Occipital lobe (tissue), 2 donors: ENCODE measurements around the gene TMEM185A. TPM values are rescaled to one million over a fixed set of nuclear protein-coding genes. Genes with fewer than 3 reads are reported as not detected.
"Not testable (repeated sequence)": the region's sequence is repeated elsewhere in the genome, so short reads cannot be mapped to it uniquely, and the experiment has no call there.

Source experiments
- DNase-seq: peaks from one replicate; lab custom pipeline; 2025; lab: John Stamatoyannopoulos, UW
- total RNA-seq: library from RNA; depleted of rRNA; stranded (reverse); fragments of >200 nt; gene quantifications from one replicate; pipeline ENCODE4 v1.2.3, GENCODE V29; 2014

TMEM185A gene
- total RNA-seq, 1 donor from 2014 or later, result 51.6 TPM

GRCh38 chrX:149626829-149627228 is 4.8 kb downstream of the TMEM185A start:
- not testable (repeated sequence) for DNase-seq

GRCh38 chrX:149619662-149620061 is 11.9 kb downstream of the TMEM185A start:
- not testable (repeated sequence) for DNase-seq

GRCh38 chrX:149618871-149619270 is 12.7 kb downstream of the TMEM185A start:
- DNase-seq, result no peak

GRCh38 chrX:149611623-149612175 is 19.9 kb downstream of the TMEM185A start:
- DNase-seq, result no peak

- no peak for DNase-seq
Observed at GRCh38 chrX:149610511-149610910, 21.1 kb downstream of the TMEM185A start.

- DNase-seq, result no peak
Observed at GRCh38 chrX:149607699-149608098, 23.9 kb downstream of the TMEM185A start.

- not testable (repeated sequence) for DNase-seq
Observed at GRCh38 chrX:149605248-149605885, 26.2 kb downstream of the TMEM185A start.

GRCh38 chrX:149598603-149599002 is 33.0 kb downstream of the TMEM185A start:
- DNase-seq, result not testable (repeated sequence)

GRCh38 chrX:149595943-149596342 is 35.6 kb downstream of the TMEM185A start:
- not testable (repeated sequence) for DNase-seq

GRCh38 chrX:149595214-149595613 is 36.4 kb downstream of the TMEM185A start, which contains the start of gene HSFX2:
Gene HSFX2, minus strand, starts transcription at chrX:149595314. Its CDS starts 614 bp downstream, at chrX:149594700.
- not testable (repeated sequence) for DNase-seq

GRCh38 chrX:149590993-149591392 is 40.6 kb downstream of the TMEM185A start:
- not testable (repeated sequence) for DNase-seq

GRCh38 chrX:149587359-149587758 is 44.2 kb downstream of the TMEM185A start, which contains the start of gene MAGEA9B:
Gene MAGEA9B, minus strand, starts transcription at chrX:149587459. Its CDS starts 4,280 bp downstream, at chrX:149583179.
- not testable (repeated sequence) for DNase-seq

GRCh38 chrX:149585631-149586030 is 46.0 kb downstream of the TMEM185A start:
- DNase-seq, result not testable (repeated sequence)

GRCh38 chrX:149573456-149573855 is 58.1 kb downstream of the TMEM185A start:
- not testable (repeated sequence) for DNase-seq

GRCh38 chrX:149572743-149573142 is 58.8 kb downstream of the TMEM185A start:
- DNase-seq, result no peak

- no peak for DNase-seq
Observed at GRCh38 chrX:149571770-149572169, 59.8 kb downstream of the TMEM185A start.

GRCh38 chrX:149570668-149571067 is 60.9 kb downstream of the TMEM185A start:
- no peak for DNase-seq

- DNase-seq, result no peak
Observed at GRCh38 chrX:149569770-149570169, 61.8 kb downstream of the TMEM185A start.

GRCh38 chrX:149568701-149569296 is 62.8 kb downstream of the TMEM185A start:
- DNase-seq, result no peak

- no peak for DNase-seq
Observed at GRCh38 chrX:149567621-149568417, 63.8 kb downstream of the TMEM185A start.

GRCh38 chrX:149563359-149563758 is 68.2 kb downstream of the TMEM185A start:
- no peak for DNase-seq

- DNase-seq, result not testable (repeated sequence)
Observed at GRCh38 chrX:149555251-149555650, 76.3 kb downstream of the TMEM185A start.
